Measurements from ENCODE around the gene CPLANE1. TPM values are rescaled to one million over a fixed set of nuclear protein-coding genes. Genes with fewer than 3 reads are reported as not detected.
"Not testable (repeated sequence)": the region's sequence is repeated elsewhere in the genome, so short reads cannot be mapped to it uniquely, and the experiment has no call there.

The CPLANE1 gene
- polyA plus RNA-seq, 1 experiment = 6.8 TPM

DNA sequence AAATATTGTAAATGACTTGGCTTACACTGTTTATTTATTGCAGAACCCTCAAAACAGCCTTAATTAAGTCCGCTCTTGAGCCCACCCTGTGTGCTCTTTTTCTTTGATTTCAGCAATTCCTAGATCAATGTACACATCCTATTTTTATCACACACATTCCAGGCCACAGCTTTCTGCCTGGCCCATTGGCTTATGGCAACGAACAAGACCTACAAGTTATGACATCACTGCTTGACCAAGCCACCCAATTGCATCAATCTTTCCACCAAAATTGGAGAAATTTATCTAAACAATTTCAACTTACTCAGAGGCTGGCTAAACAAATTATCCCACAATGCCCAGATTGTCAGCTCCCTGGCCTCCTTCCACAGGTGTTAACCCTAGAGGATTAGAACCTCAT is 158.4 kb downstream of the CPLANE1 start:
- no peaks in the 10 kb centered on the region for H3K36me3 ChIP-seq (ENCODE audit: control insufficient read depth, insufficient read depth, low read length)
- no peak for DNase-seq (ENCODE audit: low read depth)
- TF ChIP-seq, protein P1, sequence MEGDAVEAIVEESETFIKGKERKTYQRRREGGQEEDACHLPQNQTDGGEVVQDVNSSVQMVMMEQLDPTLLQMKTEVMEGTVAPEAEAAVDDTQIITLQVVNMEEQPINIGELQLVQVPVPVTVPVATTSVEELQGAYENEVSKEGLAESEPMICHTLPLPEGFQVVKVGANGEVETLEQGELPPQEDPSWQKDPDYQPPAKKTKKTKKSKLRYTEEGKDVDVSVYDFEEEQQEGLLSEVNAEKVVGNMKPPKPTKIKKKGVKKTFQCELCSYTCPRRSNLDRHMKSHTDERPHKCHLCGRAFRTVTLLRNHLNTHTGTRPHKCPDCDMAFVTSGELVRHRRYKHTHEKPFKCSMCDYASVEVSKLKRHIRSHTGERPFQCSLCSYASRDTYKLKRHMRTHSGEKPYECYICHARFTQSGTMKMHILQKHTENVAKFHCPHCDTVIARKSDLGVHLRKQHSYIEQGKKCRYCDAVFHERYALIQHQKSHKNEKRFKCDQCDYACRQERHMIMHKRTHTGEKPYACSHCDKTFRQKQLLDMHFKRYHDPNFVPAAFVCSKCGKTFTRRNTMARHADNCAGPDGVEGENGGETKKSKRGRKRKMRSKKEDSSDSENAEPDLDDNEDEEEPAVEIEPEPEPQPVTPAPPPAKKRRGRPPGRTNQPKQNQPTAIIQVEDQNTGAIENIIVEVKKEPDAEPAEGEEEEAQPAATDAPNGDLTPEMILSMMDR (IDR thresholded peaks at IDR 0.05; ENCODE audit: insufficient read depth, low read depth, low read length) = no peak
- POLR2A ChIA-PET = interaction anchor here (0.5 kb wide), 1 partner anchor 10 kb away, joined by 3 read pairs; no protein-coding TSS in a partner anchor
- no peak overlapping the region for H3K4me3 ChIP-seq (ENCODE audit: low read depth, low read length)
- CTCF ChIA-PET = interaction anchor here (1.5 kb wide), 1 partner anchor 11 kb away, joined by 3 read pairs; no protein-coding TSS in a partner anchor
- no peaks in the 10 kb centered on the region for H3K27me3 ChIP-seq (ENCODE audit: control insufficient read depth, insufficient read depth, low read length)

GRCh38 chr5:37090123-37090726 is 159.0 kb downstream of the CPLANE1 start:
- ChIA-PET POLR2A (interaction anchor here (0.5 kb wide), 1 partner anchor 9 kb away, joined by 3 read pairs; no protein-coding TSS in a partner anchor), CTCF (interaction anchor here (1.5 kb wide), 1 partner anchor 11 kb away, joined by 3 read pairs; no protein-coding TSS in a partner anchor)
- TF ChIP-seq, protein P1 (IDR thresholded peaks at IDR 0.05; ENCODE audit: insufficient read depth, low read depth, low read length) = no peak
- no peak for DNase-seq (ENCODE audit: low read depth)
- Histone ChIP-seq H3K4me3 (ENCODE audit: low read depth, low read length) (no peak overlapping the region), H3K36me3 (ENCODE audit: control insufficient read depth, insufficient read depth, low read length) (no peaks in the 10 kb centered on the region), H3K27me3 (ENCODE audit: control insufficient read depth, insufficient read depth, low read length) (no peaks in the 10 kb centered on the region)

GRCh38 chr5:37088009-37088408 is 161.2 kb downstream of the CPLANE1 start:
- Histone ChIP-seq H3K27me3 (ENCODE audit: control insufficient read depth, insufficient read depth, low read length) (no peaks in the 10 kb centered on the region), H3K4me3 (ENCODE audit: low read depth, low read length) (no peak overlapping the region), H3K36me3 (ENCODE audit: control insufficient read depth, insufficient read depth, low read length) (no peaks in the 10 kb centered on the region)
- ChIA-PET POLR2A (no interaction called here), CTCF (no interaction called here)
- TF ChIP-seq, protein P1 (IDR thresholded peaks at IDR 0.05; ENCODE audit: insufficient read depth, low read depth, low read length) = no peak
- no peak for DNase-seq (ENCODE audit: low read depth)

DNA sequence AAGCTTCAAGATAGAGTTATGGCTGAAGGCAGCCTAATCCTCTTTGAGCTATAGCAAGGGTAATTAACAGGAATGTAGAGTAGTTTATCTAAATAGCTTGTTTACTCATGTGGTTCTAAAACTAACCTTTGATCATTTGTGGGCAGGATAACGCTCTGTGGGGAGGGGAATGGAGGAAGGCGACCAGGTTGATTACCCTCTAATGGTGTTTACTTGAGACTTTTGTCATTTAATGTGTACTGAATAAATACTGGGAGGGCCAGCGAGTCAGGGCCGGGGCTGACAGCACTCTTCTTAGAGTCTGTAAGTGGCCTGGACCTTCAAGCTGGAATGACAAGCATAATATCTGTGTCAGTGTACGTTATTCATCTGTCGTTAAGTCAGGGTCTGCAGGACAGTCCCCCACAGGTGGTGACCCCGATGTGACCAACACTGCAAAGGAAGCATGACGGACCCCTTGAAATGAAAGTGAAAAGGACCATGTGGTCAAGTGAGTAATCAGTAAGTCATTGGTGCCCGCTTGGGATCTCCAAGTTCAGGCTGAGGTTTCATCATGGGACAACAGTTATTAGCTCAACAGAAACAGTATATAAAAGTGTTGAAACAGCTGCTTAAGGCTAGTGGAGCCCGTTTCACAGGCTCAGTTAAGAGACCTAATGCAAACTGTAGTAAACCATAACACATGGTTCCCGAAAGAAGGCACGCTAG is 162.6 kb downstream of the CPLANE1 start:
- H3K27me3 ChIP-seq (ENCODE audit: control insufficient read depth, insufficient read depth, low read length) = no peaks in the 10 kb centered on the region
- POLR2A ChIA-PET = no interaction called here
- CTCF ChIA-PET = no interaction called here
- TF ChIP-seq, protein P1 (IDR thresholded peaks at IDR 0.05; ENCODE audit: insufficient read depth, low read depth, low read length) = no peak
- H3K4me3 ChIP-seq (ENCODE audit: low read depth, low read length) = no peak overlapping the region
- no peaks in the 10 kb centered on the region; the same call in 1 of the 2 replicates for H3K36me3 ChIP-seq (ENCODE audit: control insufficient read depth, insufficient read depth, low read length)
- peak; percentile 24 for DNase-seq (ENCODE audit: low read depth)

- H3K27me3 ChIP-seq (ENCODE audit: control insufficient read depth, insufficient read depth, low read length); H3K36me3 ChIP-seq (ENCODE audit: control insufficient read depth, insufficient read depth, low read length); CTCF ChIA-PET; H3K4me3 ChIP-seq (ENCODE audit: low read depth, low read length); DNase-seq (ENCODE audit: low read depth); POLR2A ChIA-PET: not testable (repeated sequence)
These were observed 163.2 kb downstream of the CPLANE1 start for GRCh38 chr5:37086026-37086425.

DNA sequence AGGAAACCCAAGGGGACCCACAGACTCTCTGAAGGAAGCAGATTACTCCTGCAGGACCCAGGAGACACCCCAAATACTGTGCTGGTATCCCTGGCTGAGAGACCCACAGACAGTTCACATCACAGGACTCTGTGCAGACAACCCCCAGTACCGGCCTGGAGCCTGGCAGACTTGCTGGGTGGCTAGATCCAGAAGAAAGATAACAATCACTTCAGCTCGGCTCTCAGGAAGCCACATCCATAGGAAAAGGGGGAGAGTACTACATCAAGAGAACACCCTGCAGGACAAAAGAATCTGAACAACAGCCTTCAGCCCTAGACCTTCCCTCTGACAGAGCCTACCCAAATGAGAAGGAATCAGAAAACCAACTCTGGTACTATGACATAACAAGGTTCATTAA is 166.2 kb downstream of the CPLANE1 start:
- POLR2A ChIA-PET; CTCF ChIA-PET; DNase-seq (ENCODE audit: low read depth); H3K27me3 ChIP-seq (ENCODE audit: control insufficient read depth, insufficient read depth, low read length); H3K36me3 ChIP-seq (ENCODE audit: control insufficient read depth, insufficient read depth, low read length); H3K4me3 ChIP-seq (ENCODE audit: low read depth, low read length): not testable (repeated sequence)

Measured in BJ (cell line).